Measurements from ENCODE around the gene ATF6. TPM values are rescaled to one million over a fixed set of nuclear protein-coding genes. Genes with fewer than 3 reads are reported as not detected.

Gene ATF6
- total RNA-seq, 1 experiment from 2014 or later = 20.9 TPM

- DNase-seq (ENCODE audit: low read depth, low spot score) = no peak
- Histone ChIP-seq H3K4me1 (ENCODE audit: control insufficient read depth in 1 of 2, insufficient read depth in 2 of 2, low read length in 2 of 2) (peaks cover 4 to 44% of the 10 kb centered on the region in 2 experiments; a peak in 2 of 4 replicates), H3K27me3 (ENCODE audit: insufficient read depth, low read length) (no peaks in the 10 kb centered on the region), H3K9ac (ENCODE audit: low read length) (no peak overlapping the region), H4K20me1 (ENCODE audit: insufficient read depth) (no peaks in the 10 kb centered on the region), H3K27ac (ENCODE audit: low read depth, low read length) (no peak overlapping the region), H3K36me3 (ENCODE audit: control insufficient read depth in 1 of 2, insufficient read depth in 2 of 2, low read length in 2 of 2) (no peaks in the 10 kb centered on the region), H3K4me2 (ENCODE audit: low read length) (peak overlapping the region; percentile 53), H3K79me2 (ENCODE audit: insufficient read depth, low read length) (no peaks in the 10 kb centered on the region), H3K9me3 (ENCODE audit: control insufficient read depth in 1 of 2, insufficient read depth in 1 of 2, low read depth in 1 of 2, low read length in 2 of 2) (no peaks in the 10 kb centered on the region), H3K4me3 (replicated peaks in 1 of 2; ENCODE audit: low read depth in 1 of 2, low read length in 2 of 2) (no peak overlapping the region), H3K9me2 (ENCODE audit: insufficient read depth) (no peaks in the 10 kb centered on the region), H2AFZ (ENCODE audit: low read depth, low read length, poor library complexity, severe bottlenecking) (peak overlapping the region; percentile 96)
- TF ChIP-seq TCF7L2 (IDR thresholded peaks at IDR 0.05; ENCODE audit: borderline replicate concordance, extremely low read depth, insufficient read depth, insufficient read length) (no peak), SIN3A (IDR thresholded peaks at IDR 0.05; ENCODE audit: low read depth) (no peak), ZBTB33 (IDR thresholded peaks at IDR 0.05; ENCODE audit: extremely low read depth, insufficient replicate concordance, low read length) (no peak), SRF (IDR thresholded peaks at IDR 0.05; ENCODE audit: low read depth) (no peak), REST (IDR thresholded peaks at IDR 0.05; ENCODE audit: low read depth) (no peak), POLR2AphosphoS5 (IDR thresholded peaks at IDR 0.05; ENCODE audit: low read depth, low read length) (no peak), FOSL1 (IDR thresholded peaks at IDR 0.05; ENCODE audit: low read depth) (0 out of 2 replicates have a peak, but pooled peaks have one; percentile 11)
- ChIA-PET CTCF (interaction anchor here (0.7 to 3.7 kb wide), 6 partner anchors 10 to 301 kb away, joined by 3 to 18 read pairs (median 4); partner anchors contain the start of gene DUSP12), POLR2A (interaction anchor here (1.0 to 1.7 kb wide), 2 partner anchors 10 to 13 kb away, joined by 3 to 7 read pairs; partner anchors contain the start of gene DUSP12), RAD21 (ENCODE audit: low non-redundant PET in 1 of 2, low total read pairs in 2 of 2, uncharacterized antibody in 2 of 2, unreplicated experiment in 2 of 2) (interaction anchor here in 1 of 2 experiments (0.6 kb wide), 1 partner anchor 301 kb away, joined by 4 read pairs; no protein-coding TSS in a partner anchor)
- no peak for ATAC-seq
- intact Hi-C loops (cut with micrococcal nuclease) = loop anchor here (5.0 kb wide), 3 partner anchors 89 to 194 kb away; no protein-coding TSS in a partner anchor
- BruUV-seq (replicated peaks) = no TSS peak
Observed at GRCh38 chr1:161736335-161736969, 29.7 kb upstream of the ATF6 start.

Data from HCT116 (cell line).